ENCODE data around the gene TTF1.

TTF1 gene

GRCh38 chr9:132406554-132407122 lies at the start of gene TTF1:
TSS of gene TTF1 (minus strand) at chr9:132406840. CDS start at chr9:132402821, 4,019 bp downstream.
- DNase-seq = peak; percentile 85 to 88 (median 86)

GRCh38 chr9:132456241-132456640 lies 49.6 kb upstream of the TTF1 start:
- no peak for DNase-seq

GRCh38 chr9:132451276-132451675 lies 44.6 kb upstream of the TTF1 start:
- no peak for DNase-seq

- DNase-seq = no peak
Measured at GRCh38 chr9:132447902-132448301, 41.3 kb upstream of the TTF1 start.

GRCh38 chr9:132447346-132447745 lies 40.7 kb upstream of the TTF1 start:
- DNase-seq = no peak

GRCh38 chr9:132446887-132447286 lies 40.2 kb upstream of the TTF1 start:
- DNase-seq = no peak

- no peak for DNase-seq
Measured at GRCh38 chr9:132443951-132444607, 37.4 kb upstream of the TTF1 start.

GRCh38 chr9:132441404-132441803 lies 34.8 kb upstream of the TTF1 start:
- no peak for DNase-seq

- DNase-seq = no peak
Measured at GRCh38 chr9:132440735-132441134, 34.1 kb upstream of the TTF1 start.

GRCh38 chr9:132439153-132439552 lies 32.5 kb upstream of the TTF1 start:
- DNase-seq = no peak

GRCh38 chr9:132434881-132435280 lies 28.2 kb upstream of the TTF1 start:
- no peak for DNase-seq

- no peak for DNase-seq
Measured at GRCh38 chr9:132430998-132431397, 24.4 kb upstream of the TTF1 start.

GRCh38 chr9:132426639-132427414 lies 20.2 kb upstream of the TTF1 start:
- DNase-seq = no peak

- DNase-seq = no peak
Measured at GRCh38 chr9:132425675-132426062, 19.0 kb upstream of the TTF1 start.

GRCh38 chr9:132424857-132425674 lies 18.4 kb upstream of the TTF1 start:
- DNase-seq = no peak

GRCh38 chr9:132423503-132423902 lies 16.9 kb upstream of the TTF1 start:
- no peak for DNase-seq

- no peak for DNase-seq
Measured at GRCh38 chr9:132422574-132422973, 15.9 kb upstream of the TTF1 start.

GRCh38 chr9:132418726-132419363 lies 12.2 kb upstream of the TTF1 start:
- no peak for DNase-seq

- DNase-seq = no peak
Measured at GRCh38 chr9:132415181-132415580, 8.5 kb upstream of the TTF1 start.

GRCh38 chr9:132414731-132415130 lies 8.1 kb upstream of the TTF1 start:
- DNase-seq = no peak

- no peak for DNase-seq
Measured at GRCh38 chr9:132413926-132414325, 7.3 kb upstream of the TTF1 start.

- no peak for DNase-seq
Measured at GRCh38 chr9:132412089-132412488, 5.4 kb upstream of the TTF1 start.

- DNase-seq = peak; percentile 15 to 48 (median 34)
Measured at GRCh38 chr9:132411091-132411508, 4.5 kb upstream of the TTF1 start.

All from activated CD4-positive, CD25-positive, alpha-beta regulatory T cell (primary cell).